HG02571 (cell line): ENCODE data around the gene SLC25A52.
"Not testable (repeated sequence)": the region's sequence is repeated elsewhere in the genome, so short reads cannot be mapped to it uniquely, and the experiment has no call there.

ENCODE experiments used
- ATAC-seq: cut with Tn5 transposase; IDR thresholded peaks from one replicate; pipeline ENCODE4 v1.9.1; 2021; ENCODE audit warnings: mild to moderate bottlenecking, moderate library complexity; ENCODE audit not compliant: unreplicated experiment

SLC25A52 gene

GRCh38 chr18:31760695-31761094, at the start of gene SLC25A52:
Gene SLC25A52, minus strand, starts transcription at chr18:31760880. Its CDS starts 219 bp downstream, at chr18:31760661.
- ATAC-seq, result no peak

GRCh38 chr18:31809049-31809448, 48.4 kb upstream of the SLC25A52 start:
- ATAC-seq, result not testable (repeated sequence)

- ATAC-seq, result no peak
Measured at GRCh38 chr18:31801078-31801477, 40.4 kb upstream of the SLC25A52 start.

GRCh38 chr18:31799257-31799656, 38.6 kb upstream of the SLC25A52 start:
- not testable (repeated sequence) for ATAC-seq

- ATAC-seq, result no peak
Measured at GRCh38 chr18:31798399-31798798, 37.7 kb upstream of the SLC25A52 start.

GRCh38 chr18:31795747-31796146, 35.1 kb upstream of the SLC25A52 start:
- ATAC-seq, result no peak

GRCh38 chr18:31793531-31793930, 32.9 kb upstream of the SLC25A52 start:
- no peak for ATAC-seq

- no peak for ATAC-seq
Measured at GRCh38 chr18:31792580-31792911, 31.9 kb upstream of the SLC25A52 start.

GRCh38 chr18:31791817-31792579, 31.3 kb upstream of the SLC25A52 start:
- ATAC-seq, result peak; percentile 85

- no peak for ATAC-seq
Measured at GRCh38 chr18:31789409-31789808, 28.7 kb upstream of the SLC25A52 start.

- no peak for ATAC-seq
Measured at GRCh38 chr18:31783059-31783458, 22.4 kb upstream of the SLC25A52 start.

- no peak for ATAC-seq
Measured at GRCh38 chr18:31778391-31778950, 17.8 kb upstream of the SLC25A52 start.

GRCh38 chr18:31776093-31776492, 15.4 kb upstream of the SLC25A52 start:
- ATAC-seq, result no peak

- ATAC-seq, result no peak
Measured at GRCh38 chr18:31774962-31775361, 14.3 kb upstream of the SLC25A52 start.

GRCh38 chr18:31774477-31774785, 13.8 kb upstream of the SLC25A52 start:
- peak; percentile 70 for ATAC-seq

GRCh38 chr18:31773774-31774476, 13.2 kb upstream of the SLC25A52 start:
- peak; percentile 25 for ATAC-seq

GRCh38 chr18:31772699-31773098, 12.0 kb upstream of the SLC25A52 start:
- ATAC-seq, result no peak

- no peak for ATAC-seq
Measured at GRCh38 chr18:31750273-31750672, 10.4 kb downstream of the SLC25A52 start.

- no peak for ATAC-seq
Measured at GRCh38 chr18:31746396-31746795, 14.3 kb downstream of the SLC25A52 start.

- ATAC-seq, result no peak
Measured at GRCh38 chr18:31744321-31745067, 16.2 kb downstream of the SLC25A52 start.

GRCh38 chr18:31743600-31743999, 17.1 kb downstream of the SLC25A52 start:
- not testable (repeated sequence) for ATAC-seq
